BJ (cell line): ENCODE results near the gene COL11A2. TPM values are rescaled to one million over a fixed set of nuclear protein-coding genes. Genes with fewer than 3 reads are reported as not detected.

Source experiments
- CTCF ChIA-PET: fragments of 350-600 bp; formaldehyde crosslinking; extraction: SDS; loops from one replicate; lab custom pipeline; 2021; ENCODE audit warnings: antibody characterized with exemption, inconsistent platforms; lab: Yijun Ruan, JAX
- POLR2A ChIA-PET: fragments of 300-600 bp; sonication (Branson Sonifier 250); formaldehyde crosslinking; extraction: SDS; loops from one replicate; lab custom pipeline; 2021; ENCODE audit warnings: antibody characterized with exemption; lab: Charles Lee
- DNase-seq: peaks from one replicate; pipeline ENCODE4 v3.0.0-alpha.2; 2011; ENCODE audit warnings: low read depth
- H3K27me3 ChIP-seq: 2 replicates; pipeline ENCODE4 v1.6.0; 2011; ENCODE audit warnings: low read length; ENCODE audit not compliant: control insufficient read depth, insufficient read depth
- H3K36me3 ChIP-seq: 2 replicates; pipeline ENCODE4 v1.5.1; 2011; ENCODE audit warnings: low read length; ENCODE audit not compliant: control insufficient read depth, insufficient read depth
- H3K4me3 ChIP-seq: 2 replicates; pipeline ENCODE4 v1.5.1; 2011; ENCODE audit warnings: low read depth, mild to moderate bottlenecking, control low read depth, low read length
- polyA plus RNA-seq: library from polyadenylated mRNA; depleted of rRNA; stranded (reverse); fragments of >200 nt; gene quantifications from 2 replicates; pipeline ENCODE4 v1.2.3, GENCODE V29; 2011
- TF ChIP-seq, protein P1 (sequence below): IDR thresholded peaks from 2 replicates; pipeline ENCODE4 v1.5.1; 2011; ENCODE audit warnings: low read depth, mild to moderate bottlenecking, control low read depth, inconsistent platforms, low read length, moderate library complexity; ENCODE audit not compliant: insufficient read depth

COL11A2 gene
- polyA plus RNA-seq, 1 experiment = 0.91 TPM

DNA sequence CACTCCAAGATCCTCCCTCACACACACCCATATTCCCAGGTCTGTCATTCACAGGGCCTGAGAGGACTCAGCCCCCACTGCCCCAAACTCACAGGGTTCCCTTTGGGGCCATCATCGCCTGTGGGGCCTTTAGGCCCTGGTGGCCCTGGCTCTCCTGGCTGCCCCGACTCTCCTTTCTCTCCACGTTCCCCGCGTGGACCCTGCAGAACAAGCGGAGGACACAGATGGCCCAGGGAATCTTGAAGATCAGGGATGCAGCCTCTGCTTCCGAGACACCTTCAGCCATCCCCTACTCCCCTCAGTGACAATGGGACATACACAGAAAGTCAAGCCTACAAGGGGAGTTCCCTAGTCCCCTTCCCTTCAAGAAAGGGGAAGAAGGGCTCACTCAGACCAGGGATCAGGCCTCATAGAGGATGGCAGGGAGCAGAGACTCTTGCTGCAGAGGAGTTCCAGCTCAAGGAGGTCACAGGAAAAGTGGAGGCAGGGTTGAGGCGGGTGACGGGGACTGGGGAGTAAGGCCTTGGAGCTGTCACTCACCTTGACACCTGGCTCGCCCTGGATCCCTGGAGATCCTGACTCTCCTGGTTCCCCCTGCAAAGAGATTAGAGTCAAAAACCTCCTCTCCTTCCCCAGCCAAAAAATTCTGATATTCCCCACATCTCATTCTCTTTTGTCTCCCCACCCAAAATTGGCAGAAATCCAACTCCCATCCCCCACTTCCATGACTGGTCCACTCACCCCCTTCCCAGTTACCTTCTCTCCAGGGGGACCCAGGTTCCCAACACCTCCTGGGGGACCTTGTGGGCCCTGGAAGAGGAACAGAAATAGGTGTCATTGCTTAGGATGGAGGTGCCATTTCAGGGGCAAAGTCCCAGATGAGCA is 22.7 kb downstream of the COL11A2 start:
- Histone ChIP-seq H3K36me3 (no peaks in the 10 kb centered on the region), H3K4me3 (no peak overlapping the region), H3K27me3 (no peaks in the 10 kb centered on the region; the same call in 1 of the 2 replicates)
- ChIA-PET CTCF (no interaction called here), POLR2A (no interaction called here)
- TF ChIP-seq, protein P1, sequence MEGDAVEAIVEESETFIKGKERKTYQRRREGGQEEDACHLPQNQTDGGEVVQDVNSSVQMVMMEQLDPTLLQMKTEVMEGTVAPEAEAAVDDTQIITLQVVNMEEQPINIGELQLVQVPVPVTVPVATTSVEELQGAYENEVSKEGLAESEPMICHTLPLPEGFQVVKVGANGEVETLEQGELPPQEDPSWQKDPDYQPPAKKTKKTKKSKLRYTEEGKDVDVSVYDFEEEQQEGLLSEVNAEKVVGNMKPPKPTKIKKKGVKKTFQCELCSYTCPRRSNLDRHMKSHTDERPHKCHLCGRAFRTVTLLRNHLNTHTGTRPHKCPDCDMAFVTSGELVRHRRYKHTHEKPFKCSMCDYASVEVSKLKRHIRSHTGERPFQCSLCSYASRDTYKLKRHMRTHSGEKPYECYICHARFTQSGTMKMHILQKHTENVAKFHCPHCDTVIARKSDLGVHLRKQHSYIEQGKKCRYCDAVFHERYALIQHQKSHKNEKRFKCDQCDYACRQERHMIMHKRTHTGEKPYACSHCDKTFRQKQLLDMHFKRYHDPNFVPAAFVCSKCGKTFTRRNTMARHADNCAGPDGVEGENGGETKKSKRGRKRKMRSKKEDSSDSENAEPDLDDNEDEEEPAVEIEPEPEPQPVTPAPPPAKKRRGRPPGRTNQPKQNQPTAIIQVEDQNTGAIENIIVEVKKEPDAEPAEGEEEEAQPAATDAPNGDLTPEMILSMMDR = no peak
- DNase-seq = no peak

GRCh38 chr6:33168639-33169038 is 23.6 kb downstream of the COL11A2 start:
- ChIA-PET CTCF (no interaction called here), POLR2A (no interaction called here)
- H3K27me3 ChIP-seq = peaks cover 1% of the 10 kb centered on the region
- no peak for DNase-seq
- TF ChIP-seq, protein P1 = no peak
- H3K4me3 ChIP-seq = no peak overlapping the region
- H3K36me3 ChIP-seq = no peaks in the 10 kb centered on the region

DNA sequence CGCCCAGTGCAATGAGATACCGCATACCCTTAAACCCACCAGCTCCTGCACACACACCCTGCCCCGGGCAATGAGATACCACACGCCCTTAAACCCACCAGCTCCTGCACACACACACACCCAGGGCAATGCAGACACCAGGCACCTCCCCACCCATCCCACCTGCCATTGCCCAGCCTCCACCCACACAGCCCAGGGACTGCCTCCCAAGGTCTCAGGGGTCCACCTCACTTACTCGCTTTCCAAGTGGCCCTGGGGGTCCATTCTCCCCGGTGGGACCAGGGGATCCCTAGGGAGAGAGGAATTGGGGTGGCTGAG is 24.0 kb downstream of the COL11A2 start:
- CTCF ChIA-PET = interaction anchor here (0.6 kb wide), 1 partner anchor 374 kb away, joined by 3 read pairs; no protein-coding TSS in a partner anchor
- POLR2A ChIA-PET = no interaction called here
- DNase-seq = no peak

GRCh38 chr6:33167374-33168283 is 24.6 kb downstream of the COL11A2 start:
- no peak for DNase-seq
- TF ChIP-seq, protein P1 = no peak
- POLR2A ChIA-PET = no interaction called here
- H3K4me3 ChIP-seq = no peak overlapping the region
- CTCF ChIA-PET = interaction anchor here (0.6 kb wide), 1 partner anchor 374 kb away, joined by 3 read pairs; no protein-coding TSS in a partner anchor
- H3K36me3 ChIP-seq = no peaks in the 10 kb centered on the region
- H3K27me3 ChIP-seq = peaks cover 1% of the 10 kb centered on the region

More for the DNA sequence above, 24.0 kb downstream of the COL11A2 start:
- Histone ChIP-seq H3K27me3 (peaks cover 1% of the 10 kb centered on the region), H3K36me3 (no peaks in the 10 kb centered on the region), H3K4me3 (no peak overlapping the region)
- TF ChIP-seq, protein P1 = no peak

DNA sequence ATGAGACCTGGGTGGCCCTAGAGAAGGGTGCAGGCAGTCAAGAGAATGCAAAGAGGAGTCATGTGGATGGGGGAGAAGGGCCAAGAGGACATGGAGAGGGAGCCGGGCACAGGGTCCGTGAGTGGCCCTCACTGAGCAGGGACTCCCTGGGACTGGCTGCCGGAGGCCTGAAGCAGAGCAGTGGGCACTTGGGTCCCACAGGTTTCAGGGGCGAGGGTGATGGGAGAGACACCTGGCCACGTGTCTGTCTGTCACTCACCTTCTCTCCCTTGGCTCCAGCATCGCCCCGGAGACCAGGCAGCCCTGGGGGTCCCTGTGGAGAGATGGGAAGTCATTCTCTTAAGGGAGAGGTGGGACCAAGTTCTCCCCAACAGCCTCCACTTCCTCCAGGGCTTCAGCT is 25.5 kb downstream of the COL11A2 start:
- ChIA-PET POLR2A (no interaction called here), CTCF (no interaction called here)
- H3K27me3 ChIP-seq = peaks cover 1% of the 10 kb centered on the region
- no peak overlapping the region for H3K4me3 ChIP-seq
- no peaks in the 10 kb centered on the region for H3K36me3 ChIP-seq
- TF ChIP-seq, protein P1 = no peak
- no peak for DNase-seq
